ENCODE results near the gene SRGAP2B. TPM values are rescaled to one million over a fixed set of nuclear protein-coding genes. Genes with fewer than 3 reads are reported as not detected.
"Not testable (repeated sequence)": the region's sequence is repeated elsewhere in the genome, so short reads cannot be mapped to it uniquely, and the experiment has no call there.

SRGAP2B gene
- total RNA-seq, 2 experiments from 2014 or later = 14.4 to 15.7 TPM

GRCh38 chr1:144979960-144980595 is 115.0 kb downstream of the SRGAP2B start:
- H3K9me3 Mint-ChIP-seq; POLR2A ChIA-PET; H3K4me1 Mint-ChIP-seq (ENCODE audit: low read depth); H3K36me3 Mint-ChIP-seq (ENCODE audit: low read depth); H3K4me3 Mint-ChIP-seq; intact Hi-C loops (cut with micrococcal nuclease); DNase-seq; H3K27me3 Mint-ChIP-seq; CTCF ChIA-PET; ATAC-seq; H3K27ac Mint-ChIP-seq: not testable (repeated sequence)

DNA sequence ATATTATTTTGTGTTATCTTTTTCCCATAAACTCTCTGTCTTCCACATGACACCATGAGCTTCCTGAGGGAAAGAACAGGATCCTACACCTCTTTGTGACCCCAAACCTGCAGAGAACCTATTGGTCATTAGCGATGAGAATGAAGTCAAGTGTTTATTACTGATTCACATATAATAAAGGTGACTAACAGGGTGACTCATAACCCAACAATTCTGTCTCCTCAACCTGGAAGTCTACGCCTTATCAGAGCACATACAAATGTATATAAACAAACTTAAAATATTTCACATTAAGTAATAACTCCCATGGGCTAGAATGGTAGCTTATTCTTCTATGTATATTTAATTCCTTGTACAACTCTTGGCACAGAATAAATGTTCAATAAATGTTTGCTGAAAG is 117.3 kb downstream of the SRGAP2B start:
- H3K36me3 Mint-ChIP-seq (ENCODE audit: low read depth); CTCF ChIA-PET; H3K9me3 Mint-ChIP-seq; ATAC-seq; H3K4me3 Mint-ChIP-seq; intact Hi-C loops (cut with micrococcal nuclease); DNase-seq; H3K27me3 Mint-ChIP-seq; H3K4me1 Mint-ChIP-seq (ENCODE audit: low read depth); POLR2A ChIA-PET; H3K27ac Mint-ChIP-seq: not testable (repeated sequence)

DNA sequence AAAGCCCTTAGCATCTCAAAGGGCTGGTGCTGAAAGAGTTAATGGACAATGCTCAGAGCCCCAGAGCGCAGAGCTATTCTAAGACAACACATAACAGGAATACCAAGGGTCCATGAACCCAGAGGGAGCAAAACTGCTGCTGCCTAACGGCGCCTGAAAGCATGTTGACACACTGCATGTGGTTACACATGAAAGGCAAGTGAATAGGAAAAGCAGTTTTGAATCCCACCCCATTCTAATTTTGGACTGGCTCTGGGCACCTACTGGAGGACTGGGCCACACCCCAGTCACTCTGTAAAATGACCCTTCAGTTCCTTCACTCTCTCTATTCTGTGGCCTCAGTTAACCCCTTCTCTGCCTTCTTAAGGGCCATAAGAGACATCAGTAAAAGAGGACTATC is 123.2 kb downstream of the SRGAP2B start:
- POLR2A ChIA-PET; H3K36me3 Mint-ChIP-seq (ENCODE audit: low read depth); H3K4me3 Mint-ChIP-seq; ATAC-seq; H3K9me3 Mint-ChIP-seq; H3K27me3 Mint-ChIP-seq; H3K27ac Mint-ChIP-seq; H3K4me1 Mint-ChIP-seq (ENCODE audit: low read depth); DNase-seq; CTCF ChIA-PET; intact Hi-C loops (cut with micrococcal nuclease): not testable (repeated sequence)

- H3K27ac Mint-ChIP-seq; H3K4me1 Mint-ChIP-seq (ENCODE audit: low read depth); H3K27me3 Mint-ChIP-seq; POLR2A ChIA-PET; DNase-seq; ATAC-seq; H3K4me3 Mint-ChIP-seq; intact Hi-C loops (cut with micrococcal nuclease); H3K36me3 Mint-ChIP-seq (ENCODE audit: low read depth); H3K9me3 Mint-ChIP-seq; CTCF ChIA-PET: not testable (repeated sequence)
Observed at GRCh38 chr1:144966488-144966887, 128.6 kb downstream of the SRGAP2B start.

- H3K9me3 Mint-ChIP-seq; CTCF ChIA-PET; H3K27ac Mint-ChIP-seq; H3K27me3 Mint-ChIP-seq; intact Hi-C loops (cut with micrococcal nuclease); H3K4me1 Mint-ChIP-seq (ENCODE audit: low read depth); H3K4me3 Mint-ChIP-seq; DNase-seq; H3K36me3 Mint-ChIP-seq (ENCODE audit: low read depth); POLR2A ChIA-PET; ATAC-seq: not testable (repeated sequence)
Observed at GRCh38 chr1:144964765-144965164, 130.4 kb downstream of the SRGAP2B start.

GRCh38 chr1:144964186-144964585 is 130.9 kb downstream of the SRGAP2B start:
- DNase-seq; POLR2A ChIA-PET; H3K4me1 Mint-ChIP-seq (ENCODE audit: low read depth); H3K36me3 Mint-ChIP-seq (ENCODE audit: low read depth); H3K27ac Mint-ChIP-seq; H3K27me3 Mint-ChIP-seq; H3K4me3 Mint-ChIP-seq; H3K9me3 Mint-ChIP-seq; intact Hi-C loops (cut with micrococcal nuclease); CTCF ChIA-PET; ATAC-seq: not testable (repeated sequence)

DNA sequence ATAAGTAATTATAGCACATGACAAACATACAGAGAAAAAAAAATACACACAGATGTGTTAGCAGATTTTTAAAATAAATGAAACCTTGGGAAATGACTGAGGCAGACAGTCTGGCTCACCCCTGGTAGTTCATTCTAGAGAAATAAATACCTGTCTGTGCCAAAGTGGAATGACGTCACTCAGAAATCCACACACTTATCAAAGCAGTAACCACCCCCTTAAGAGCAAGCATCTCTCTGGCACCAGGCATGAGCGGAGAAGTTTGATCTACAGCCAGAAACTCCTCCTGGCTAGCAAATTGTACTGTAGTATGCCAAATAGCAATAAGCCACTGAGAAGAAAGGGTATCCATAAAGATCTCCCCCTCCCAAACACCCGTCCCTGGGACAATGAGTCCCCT is 131.6 kb downstream of the SRGAP2B start:
- H3K36me3 Mint-ChIP-seq (ENCODE audit: low read depth); DNase-seq; H3K9me3 Mint-ChIP-seq; H3K4me1 Mint-ChIP-seq (ENCODE audit: low read depth); H3K4me3 Mint-ChIP-seq; ATAC-seq; H3K27me3 Mint-ChIP-seq; POLR2A ChIA-PET; H3K27ac Mint-ChIP-seq; CTCF ChIA-PET; intact Hi-C loops (cut with micrococcal nuclease): not testable (repeated sequence)

- H3K27me3 Mint-ChIP-seq; intact Hi-C loops (cut with micrococcal nuclease); DNase-seq; H3K27ac Mint-ChIP-seq; H3K9me3 Mint-ChIP-seq; H3K4me3 Mint-ChIP-seq; POLR2A ChIA-PET; H3K4me1 Mint-ChIP-seq (ENCODE audit: low read depth); ATAC-seq; CTCF ChIA-PET; H3K36me3 Mint-ChIP-seq (ENCODE audit: low read depth): not testable (repeated sequence)
Observed at GRCh38 chr1:144961604-144962583, 133.2 kb downstream of the SRGAP2B start.

DNA sequence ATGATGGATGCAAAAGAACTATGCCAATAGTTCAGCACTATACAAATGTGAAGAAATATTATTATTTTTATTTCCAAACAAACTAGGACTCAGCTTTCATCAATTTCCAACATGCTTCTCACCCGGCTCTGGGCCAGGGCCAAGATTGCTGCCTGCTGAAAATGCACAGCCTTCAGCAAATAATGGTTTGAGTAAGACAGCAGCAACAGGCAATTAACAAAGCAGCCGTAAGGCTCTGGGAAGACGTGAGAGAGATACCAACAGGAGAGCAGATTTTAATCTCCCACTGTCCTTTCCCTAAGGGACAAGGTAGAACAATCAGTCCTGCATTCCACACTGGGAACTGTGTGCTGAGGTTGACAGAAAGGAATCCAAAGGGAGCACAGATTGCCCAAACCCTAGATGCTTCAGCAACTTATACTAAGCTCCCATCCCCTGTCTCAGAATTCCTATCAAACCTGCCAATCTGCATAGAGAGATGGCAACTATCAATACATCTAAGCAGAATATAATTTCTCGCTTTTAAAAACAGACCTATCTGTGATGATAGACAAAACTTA is 134.1 kb downstream of the SRGAP2B start:
- intact Hi-C loops (cut with micrococcal nuclease) = not testable (repeated sequence)

GRCh38 chr1:144948390-144948789 is 146.7 kb downstream of the SRGAP2B start:
- H3K27ac Mint-ChIP-seq; ATAC-seq; H3K36me3 Mint-ChIP-seq (ENCODE audit: low read depth); CTCF ChIA-PET; intact Hi-C loops (cut with micrococcal nuclease); H3K4me1 Mint-ChIP-seq (ENCODE audit: low read depth); H3K4me3 Mint-ChIP-seq; DNase-seq; H3K27me3 Mint-ChIP-seq; H3K9me3 Mint-ChIP-seq; POLR2A ChIA-PET: not testable (repeated sequence)

More for the DNA sequence above, 134.1 kb downstream of the SRGAP2B start:
- H3K36me3 Mint-ChIP-seq (ENCODE audit: low read depth); DNase-seq; ATAC-seq; CTCF ChIA-PET; H3K27ac Mint-ChIP-seq; H3K4me1 Mint-ChIP-seq (ENCODE audit: low read depth); H3K9me3 Mint-ChIP-seq; POLR2A ChIA-PET; H3K27me3 Mint-ChIP-seq; H3K4me3 Mint-ChIP-seq: not testable (repeated sequence)

DNA sequence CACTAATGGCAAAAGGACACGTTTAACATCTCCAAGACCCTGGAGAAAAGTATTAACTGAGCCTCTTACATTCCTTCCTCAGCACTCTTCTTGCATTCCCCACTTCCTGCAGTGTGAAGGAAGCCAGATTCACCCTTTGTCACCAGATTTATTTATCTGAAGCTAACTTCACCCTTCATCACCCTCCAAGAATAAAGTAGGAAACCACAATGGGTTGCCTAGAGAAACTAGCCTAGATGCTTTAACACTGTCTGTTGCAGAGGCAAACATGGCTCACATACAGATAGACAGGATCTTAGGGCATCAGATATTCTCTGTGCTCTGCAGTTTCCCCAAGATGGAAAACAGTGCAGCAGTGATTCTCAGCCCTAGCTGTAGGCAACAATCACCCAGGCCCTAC is 147.6 kb downstream of the SRGAP2B start:
- H3K36me3 Mint-ChIP-seq (ENCODE audit: low read depth); CTCF ChIA-PET; intact Hi-C loops (cut with micrococcal nuclease); H3K27ac Mint-ChIP-seq; POLR2A ChIA-PET; DNase-seq; H3K4me3 Mint-ChIP-seq; H3K27me3 Mint-ChIP-seq; H3K4me1 Mint-ChIP-seq (ENCODE audit: low read depth); H3K9me3 Mint-ChIP-seq: not testable (repeated sequence)
- ATAC-seq = peak; percentile 56
